ENCODE measurements around the gene RRM1. TPM values are rescaled to one million over a fixed set of nuclear protein-coding genes. Genes with fewer than 3 reads are reported as not detected.

RRM1 gene
- total and polyA plus RNA-seq, 2 of the 13 experiments (the other 11 are each of a cell fraction or from before 2014, with no cell fraction given) = 17.3 to 108 TPM

DNA sequence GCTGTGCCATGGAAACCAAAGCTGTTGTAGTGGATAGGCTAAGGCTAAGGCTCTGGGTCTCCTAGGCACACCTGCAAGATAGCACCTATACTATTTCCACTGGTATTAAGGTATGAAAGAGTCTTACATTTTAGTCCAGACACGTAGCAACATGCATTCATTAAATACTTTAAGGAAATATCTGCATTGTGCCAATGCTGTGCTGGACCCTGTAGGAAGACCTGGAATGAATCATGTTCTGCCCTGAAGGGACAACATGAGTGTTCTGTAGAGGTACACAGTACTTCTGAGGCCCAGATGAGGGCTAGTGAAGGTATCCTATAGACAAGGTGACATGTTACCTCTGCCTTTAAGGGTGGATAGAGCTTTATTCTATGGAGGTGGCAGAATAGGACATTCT is 35.2 kb upstream of the RRM1 start:
- WGBS (ENCODE audit: low lambda C conversion rate) = 100% methylated on average over 1 of the region's 1 CpG
- TF ChIP-seq, protein P1, sequence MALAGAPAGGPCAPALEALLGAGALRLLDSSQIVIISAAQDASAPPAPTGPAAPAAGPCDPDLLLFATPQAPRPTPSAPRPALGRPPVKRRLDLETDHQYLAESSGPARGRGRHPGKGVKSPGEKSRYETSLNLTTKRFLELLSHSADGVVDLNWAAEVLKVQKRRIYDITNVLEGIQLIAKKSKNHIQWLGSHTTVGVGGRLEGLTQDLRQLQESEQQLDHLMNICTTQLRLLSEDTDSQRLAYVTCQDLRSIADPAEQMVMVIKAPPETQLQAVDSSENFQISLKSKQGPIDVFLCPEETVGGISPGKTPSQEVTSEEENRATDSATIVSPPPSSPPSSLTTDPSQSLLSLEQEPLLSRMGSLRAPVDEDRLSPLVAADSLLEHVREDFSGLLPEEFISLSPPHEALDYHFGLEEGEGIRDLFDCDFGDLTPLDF (CRISPR knock-in tag; IDR thresholded peaks at IDR 0.05) = no peak
- TF ChIP-seq ZNF652 (CRISPR knock-in tag; IDR thresholded peaks at IDR 0.05; ENCODE audit: borderline replicate concordance, low read depth) (no peak), ZFP90 (CRISPR knock-in tag; IDR thresholded peaks at IDR 0.05; ENCODE audit: borderline replicate concordance) (no peak), SNRNP70 (IDR thresholded peaks at IDR 0.05; ENCODE audit: low read depth, low read length) (no peak), SRSF1 (optimal IDR thresholded peaks at IDR 0.05; ENCODE audit: low read depth, low read length) (no peak), REPIN1 (CRISPR knock-in tag; IDR thresholded peaks at IDR 0.05; ENCODE audit: borderline replicate concordance, low read depth) (no peak), PCBP1 (IDR thresholded peaks at IDR 0.05; ENCODE audit: borderline replicate concordance, low read depth, low read length) (no peak), ZNF121 (CRISPR knock-in tag; IDR thresholded peaks at IDR 0.05) (no peak), ZNF562 (CRISPR knock-in tag; IDR thresholded peaks at IDR 0.05; ENCODE audit: borderline replicate concordance) (no peak), ZNF326 (CRISPR knock-in tag; IDR thresholded peaks at IDR 0.05; ENCODE audit: borderline replicate concordance) (no peak), ZNF737 (CRISPR knock-in tag; IDR thresholded peaks at IDR 0.05; ENCODE audit: borderline replicate concordance) (no peak)
- TF ChIP-seq, protein P2, sequence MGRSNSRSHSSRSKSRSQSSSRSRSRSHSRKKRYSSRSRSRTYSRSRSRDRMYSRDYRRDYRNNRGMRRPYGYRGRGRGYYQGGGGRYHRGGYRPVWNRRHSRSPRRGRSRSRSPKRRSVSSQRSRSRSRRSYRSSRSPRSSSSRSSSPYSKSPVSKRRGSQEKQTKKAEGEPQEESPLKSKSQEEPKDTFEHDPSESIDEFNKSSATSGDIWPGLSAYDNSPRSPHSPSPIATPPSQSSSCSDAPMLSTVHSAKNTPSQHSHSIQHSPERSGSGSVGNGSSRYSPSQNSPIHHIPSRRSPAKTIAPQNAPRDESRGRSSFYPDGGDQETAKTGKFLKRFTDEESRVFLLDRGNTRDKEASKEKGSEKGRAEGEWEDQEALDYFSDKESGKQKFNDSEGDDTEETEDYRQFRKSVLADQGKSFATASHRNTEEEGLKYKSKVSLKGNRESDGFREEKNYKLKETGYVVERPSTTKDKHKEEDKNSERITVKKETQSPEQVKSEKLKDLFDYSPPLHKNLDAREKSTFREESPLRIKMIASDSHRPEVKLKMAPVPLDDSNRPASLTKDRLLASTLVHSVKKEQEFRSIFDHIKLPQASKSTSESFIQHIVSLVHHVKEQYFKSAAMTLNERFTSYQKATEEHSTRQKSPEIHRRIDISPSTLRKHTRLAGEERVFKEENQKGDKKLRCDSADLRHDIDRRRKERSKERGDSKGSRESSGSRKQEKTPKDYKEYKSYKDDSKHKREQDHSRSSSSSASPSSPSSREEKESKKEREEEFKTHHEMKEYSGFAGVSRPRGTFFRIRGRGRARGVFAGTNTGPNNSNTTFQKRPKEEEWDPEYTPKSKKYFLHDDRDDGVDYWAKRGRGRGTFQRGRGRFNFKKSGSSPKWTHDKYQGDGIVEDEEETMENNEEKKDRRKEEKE (IDR thresholded peaks at IDR 0.05) = no peak
- TF ChIP-seq, protein P3, sequence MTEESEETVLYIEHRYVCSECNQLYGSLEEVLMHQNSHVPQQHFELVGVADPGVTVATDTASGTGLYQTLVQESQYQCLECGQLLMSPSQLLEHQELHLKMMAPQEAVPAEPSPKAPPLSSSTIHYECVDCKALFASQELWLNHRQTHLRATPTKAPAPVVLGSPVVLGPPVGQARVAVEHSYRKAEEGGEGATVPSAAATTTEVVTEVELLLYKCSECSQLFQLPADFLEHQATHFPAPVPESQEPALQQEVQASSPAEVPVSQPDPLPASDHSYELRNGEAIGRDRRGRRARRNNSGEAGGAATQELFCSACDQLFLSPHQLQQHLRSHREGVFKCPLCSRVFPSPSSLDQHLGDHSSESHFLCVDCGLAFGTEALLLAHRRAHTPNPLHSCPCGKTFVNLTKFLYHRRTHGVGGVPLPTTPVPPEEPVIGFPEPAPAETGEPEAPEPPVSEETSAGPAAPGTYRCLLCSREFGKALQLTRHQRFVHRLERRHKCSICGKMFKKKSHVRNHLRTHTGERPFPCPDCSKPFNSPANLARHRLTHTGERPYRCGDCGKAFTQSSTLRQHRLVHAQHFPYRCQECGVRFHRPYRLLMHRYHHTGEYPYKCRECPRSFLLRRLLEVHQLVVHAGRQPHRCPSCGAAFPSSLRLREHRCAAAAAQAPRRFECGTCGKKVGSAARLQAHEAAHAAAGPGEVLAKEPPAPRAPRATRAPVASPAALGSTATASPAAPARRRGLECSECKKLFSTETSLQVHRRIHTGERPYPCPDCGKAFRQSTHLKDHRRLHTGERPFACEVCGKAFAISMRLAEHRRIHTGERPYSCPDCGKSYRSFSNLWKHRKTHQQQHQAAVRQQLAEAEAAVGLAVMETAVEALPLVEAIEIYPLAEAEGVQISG (CRISPR knock-in tag; IDR thresholded peaks at IDR 0.05) = no peak

More for the DNA sequence above, 35.2 kb upstream of the RRM1 start:
- CTCF ChIA-PET (ENCODE audit: low intra/inter-chr PET ratio, low total read pairs) = no interaction called here
- H3K27ac ChIP-seq (ENCODE audit: extremely low read length, insufficient read depth, low read length) = no peak overlapping the region
- no peaks in the 10 kb centered on the region for H4K20me1 ChIP-seq (ENCODE audit: insufficient read depth, low read length)
- no peak overlapping the region for H3K9ac ChIP-seq (ENCODE audit: insufficient read depth, low read depth, low read length)
- no TSS peak for BruUV-seq (replicated peaks)
- in situ Hi-C loops (cut with HindIII; ENCODE audit: extremely low pct_ligation_motif_present, low pct_unique_long_range_greater_than_20kb) = no loop called here
- H3K4me1 ChIP-seq (ENCODE audit: insufficient read depth, low read length) = peaks cover 22% of the 10 kb centered on the region
- no peak for DNase-seq (ENCODE audit: low spot score)
- intact Hi-C loops (cut with micrococcal nuclease; ENCODE audit: unreplicated experiment) = no loop called here
- no peaks in the 10 kb centered on the region; a peak in 1 of 5 replicates for H3K27me3 ChIP-seq (ENCODE audit: control insufficient read depth in 1 of 2, insufficient read depth in 2 of 2, low read length in 2 of 2)
- POLR2A ChIA-PET = interaction anchor here (2.3 kb wide), 1 partner anchor 204 kb away, joined by 12 read pairs; the partner anchor contains the start of gene STIM1
- no peak for FAIRE-seq
- H3K36me3 ChIP-seq (replicated peaks in 1 of 2; ENCODE audit: control insufficient read depth in 1 of 2, insufficient read depth in 2 of 2, low read length in 2 of 2) = peaks cover 8 to 34% of the 10 kb centered on the region in 2 experiments
- H3K4me3 ChIP-seq (replicated peaks in 1 of 3; ENCODE audit: insufficient read depth in 1 of 3, low read depth in 2 of 3, low read length in 3 of 3) = no peak overlapping the region
- no peak overlapping the region for H2AFZ ChIP-seq (ENCODE audit: low read length)
- no peak for ATAC-seq
- H3K79me2 ChIP-seq (ENCODE audit: insufficient read depth, low read length) = no peaks in the 10 kb centered on the region
- H3K4me2 ChIP-seq (ENCODE audit: low read depth, low read length) = no peak overlapping the region
- H3K9me3 ChIP-seq (ENCODE audit: low read length) = no peaks in the 10 kb centered on the region

Data from HepG2 (cell line).